Panc1 (cell line): ENCODE measurements around the gene SPIN2B.

Experiments used
- POLR2AphosphoS5 ChIP-seq: IDR thresholded peaks from 2 replicates; pipeline ENCODE4 v1.6.1; 2012; ENCODE audit warnings: mild to moderate bottlenecking, low read depth, low read length, moderate library complexity
- TF ChIP-seq, protein P1 (sequence below): fragments of 450-650 bp; IDR thresholded peaks from 2 replicates; pipeline ENCODE4 v1.5.1; 2017; ENCODE audit warnings: mild to moderate bottlenecking

DNA sequence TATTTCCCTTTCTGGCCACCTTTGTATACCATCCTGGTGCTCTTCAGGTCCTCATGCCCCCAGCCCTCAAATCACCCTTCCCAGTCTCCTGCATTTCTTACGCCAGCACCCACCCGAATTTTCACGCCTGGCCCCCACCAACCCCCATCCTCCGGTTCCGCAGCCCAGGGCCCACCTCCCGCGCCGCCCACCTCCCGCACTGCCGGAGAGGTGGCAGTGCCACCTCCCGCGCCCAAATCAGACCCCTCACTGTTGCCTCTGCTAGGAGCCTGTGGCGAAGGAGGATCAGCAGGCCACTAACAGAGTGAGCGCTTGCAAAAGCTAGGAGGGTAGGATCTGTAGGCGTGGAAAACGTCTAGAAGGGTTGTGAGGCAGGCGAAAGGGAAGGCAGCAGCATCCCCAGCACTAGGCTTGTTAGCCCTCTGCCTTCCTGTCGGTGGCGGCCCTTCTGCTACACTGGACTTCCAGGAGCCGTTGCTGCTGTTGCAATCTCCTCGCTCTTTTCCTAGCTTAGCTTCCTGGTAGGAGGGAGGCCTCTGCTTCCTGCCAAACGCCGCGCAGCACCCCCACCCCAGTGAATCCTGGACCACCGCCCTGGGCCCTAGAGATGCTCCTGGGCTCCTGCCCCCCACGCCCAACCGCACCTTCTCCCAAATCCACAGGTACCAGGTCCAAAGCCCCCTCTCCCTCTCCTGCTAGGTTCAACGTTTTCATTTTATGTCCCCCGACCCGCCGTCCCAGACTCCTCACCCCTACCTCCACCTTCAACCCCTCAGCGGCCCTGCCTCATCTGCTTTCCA lies 51.0 kb downstream of the SPIN2B start:
- TF ChIP-seq, protein P1, sequence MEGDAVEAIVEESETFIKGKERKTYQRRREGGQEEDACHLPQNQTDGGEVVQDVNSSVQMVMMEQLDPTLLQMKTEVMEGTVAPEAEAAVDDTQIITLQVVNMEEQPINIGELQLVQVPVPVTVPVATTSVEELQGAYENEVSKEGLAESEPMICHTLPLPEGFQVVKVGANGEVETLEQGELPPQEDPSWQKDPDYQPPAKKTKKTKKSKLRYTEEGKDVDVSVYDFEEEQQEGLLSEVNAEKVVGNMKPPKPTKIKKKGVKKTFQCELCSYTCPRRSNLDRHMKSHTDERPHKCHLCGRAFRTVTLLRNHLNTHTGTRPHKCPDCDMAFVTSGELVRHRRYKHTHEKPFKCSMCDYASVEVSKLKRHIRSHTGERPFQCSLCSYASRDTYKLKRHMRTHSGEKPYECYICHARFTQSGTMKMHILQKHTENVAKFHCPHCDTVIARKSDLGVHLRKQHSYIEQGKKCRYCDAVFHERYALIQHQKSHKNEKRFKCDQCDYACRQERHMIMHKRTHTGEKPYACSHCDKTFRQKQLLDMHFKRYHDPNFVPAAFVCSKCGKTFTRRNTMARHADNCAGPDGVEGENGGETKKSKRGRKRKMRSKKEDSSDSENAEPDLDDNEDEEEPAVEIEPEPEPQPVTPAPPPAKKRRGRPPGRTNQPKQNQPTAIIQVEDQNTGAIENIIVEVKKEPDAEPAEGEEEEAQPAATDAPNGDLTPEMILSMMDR = no peak
- no peak for TF ChIP-seq POLR2AphosphoS5
